ENCODE data around the gene IMPA2. TPM values are rescaled to one million over a fixed set of nuclear protein-coding genes. Genes with fewer than 3 reads are reported as not detected.

IMPA2 gene
- total and polyA plus RNA-seq, 2 of the 13 experiments (the other 11 are each of a cell fraction or from before 2014, with no cell fraction given), result 37.8 to 71.8 TPM

DNA sequence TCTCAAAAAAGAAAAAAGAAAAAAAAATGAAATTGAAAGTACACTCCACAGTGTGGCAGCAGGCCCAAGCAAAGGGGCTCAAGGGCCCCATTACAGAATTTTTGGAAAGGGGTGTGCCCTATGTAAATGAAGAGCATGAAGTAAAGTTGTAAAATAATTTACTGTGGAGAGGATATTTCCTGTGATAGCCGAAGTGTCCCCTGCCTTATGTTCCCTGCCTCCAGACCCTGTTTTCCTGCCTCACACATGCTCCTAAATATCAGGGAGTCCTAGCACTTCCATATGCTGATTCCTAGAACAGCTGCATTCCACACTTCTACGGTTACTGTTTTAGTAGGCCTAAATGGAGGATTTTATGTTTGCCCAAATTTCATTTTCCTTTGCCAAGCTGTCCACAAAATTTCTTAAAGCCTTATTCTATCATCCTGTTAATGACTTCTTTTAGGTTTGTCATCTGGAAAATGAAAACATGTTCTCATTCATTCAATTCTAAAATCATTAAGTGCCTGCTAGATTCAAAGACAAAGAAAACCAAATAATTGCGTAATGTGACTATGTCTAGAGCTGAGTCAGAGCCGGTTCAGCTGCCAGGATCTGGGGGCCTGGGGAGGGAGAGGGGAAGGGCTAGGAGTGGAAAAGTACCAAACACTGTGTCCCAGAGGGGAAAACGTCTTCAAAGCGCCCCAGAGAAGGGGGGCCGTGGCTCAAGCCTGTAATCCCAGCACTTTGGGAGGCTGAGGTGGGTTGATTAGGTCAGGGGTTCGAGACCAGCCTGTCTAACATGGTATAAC is 25.9 kb upstream of the IMPA2 start (continued):
- TF ChIP-seq, protein P1, sequence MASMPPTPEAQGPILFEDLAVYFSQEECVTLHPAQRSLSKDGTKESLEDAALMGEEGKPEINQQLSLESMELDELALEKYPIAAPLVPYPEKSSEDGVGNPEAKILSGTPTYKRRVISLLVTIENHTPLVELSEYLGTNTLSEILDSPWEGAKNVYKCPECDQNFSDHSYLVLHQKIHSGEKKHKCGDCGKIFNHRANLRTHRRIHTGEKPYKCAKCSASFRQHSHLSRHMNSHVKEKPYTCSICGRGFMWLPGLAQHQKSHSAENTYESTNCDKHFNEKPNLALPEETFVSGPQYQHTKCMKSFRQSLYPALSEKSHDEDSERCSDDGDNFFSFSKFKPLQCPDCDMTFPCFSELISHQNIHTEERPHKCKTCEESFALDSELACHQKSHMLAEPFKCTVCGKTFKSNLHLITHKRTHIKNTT (CRISPR knock-in tag; IDR thresholded peaks at IDR 0.05), result no peak
- TF ChIP-seq, protein P2, sequence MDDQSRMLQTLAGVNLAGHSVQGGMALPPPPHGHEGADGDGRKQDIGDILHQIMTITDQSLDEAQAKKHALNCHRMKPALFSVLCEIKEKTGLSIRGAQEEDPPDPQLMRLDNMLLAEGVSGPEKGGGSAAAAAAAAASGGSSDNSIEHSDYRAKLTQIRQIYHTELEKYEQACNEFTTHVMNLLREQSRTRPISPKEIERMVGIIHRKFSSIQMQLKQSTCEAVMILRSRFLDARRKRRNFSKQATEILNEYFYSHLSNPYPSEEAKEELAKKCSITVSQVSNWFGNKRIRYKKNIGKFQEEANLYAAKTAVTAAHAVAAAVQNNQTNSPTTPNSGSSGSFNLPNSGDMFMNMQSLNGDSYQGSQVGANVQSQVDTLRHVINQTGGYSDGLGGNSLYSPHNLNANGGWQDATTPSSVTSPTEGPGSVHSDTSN (CRISPR knock-in tag; IDR thresholded peaks at IDR 0.05; ENCODE audit: borderline replicate concordance), result no peak
- TF ChIP-seq MEF2D (CRISPR knock-in tag; IDR thresholded peaks at IDR 0.05) (no peak; the same call in 1 of the 2 replicates), ZNF329 (CRISPR knock-in tag; IDR thresholded peaks at IDR 0.05; ENCODE audit: low read depth) (no peak), GTF2F1 (IDR thresholded peaks at IDR 0.05; ENCODE audit: low read length) (no peak), POGZ (CRISPR knock-in tag; IDR thresholded peaks at IDR 0.05) (peak; percentile 69), POLR2AphosphoS2 (IDR thresholded peaks at IDR 0.05; ENCODE audit: low read depth, low read length) (no peak), FOSL2 (CRISPR knock-in tag; IDR thresholded peaks at IDR 0.05) (peak; percentile 97), XBP1 (CRISPR knock-in tag; IDR thresholded peaks at IDR 0.05) (no peak), ARID2 (CRISPR knock-in tag; IDR thresholded peaks at IDR 0.05; ENCODE audit: borderline replicate concordance) (no peak), CENPT (CRISPR knock-in tag; IDR thresholded peaks at IDR 0.05; ENCODE audit: low read depth) (no peak), KDM5A (IDR thresholded peaks at IDR 0.05; ENCODE audit: borderline replicate concordance, low read length) (no peak), HDAC1 (CRISPR knock-in tag; IDR thresholded peaks at IDR 0.05) (peak; percentile 37; the same call in 1 of the 2 replicates), MTA1 (CRISPR knock-in tag; IDR thresholded peaks at IDR 0.05; ENCODE audit: borderline replicate concordance) (no peak), ZNF781 (CRISPR knock-in tag; IDR thresholded peaks at IDR 0.05; ENCODE audit: borderline replicate concordance, not compliant biosample characterization) (no peak), TCF7L2 (IDR thresholded peaks at IDR 0.05; ENCODE audit: low read depth, low read length) (no peak), TCF12 (IDR thresholded peaks at IDR 0.05) (no peak), TCF12 (CRISPR knock-in tag; IDR thresholded peaks at IDR 0.05) (no peak), ZNF557 (CRISPR knock-in tag; IDR thresholded peaks at IDR 0.05) (no peak), AGO1 (IDR thresholded peaks at IDR 0.05; ENCODE audit: low read depth, low read length, poor library complexity, severe bottlenecking) (no peak), BRD4 (CRISPR knock-in tag; IDR thresholded peaks at IDR 0.05) (no peak), ZNF550 (CRISPR knock-in tag; IDR thresholded peaks at IDR 0.05; ENCODE audit: borderline replicate concordance) (no peak), FIP1L1 (IDR thresholded peaks at IDR 0.05; ENCODE audit: borderline replicate concordance, insufficient read depth, low read depth, low read length) (no peak), ATF7 (IDR thresholded peaks at IDR 0.05) (0 out of 2 replicates have a peak, but pooled peaks have one; percentile 2), ATF7 (CRISPR knock-in tag; IDR thresholded peaks at IDR 0.05) (no peak)
- TF ChIP-seq, protein P3, sequence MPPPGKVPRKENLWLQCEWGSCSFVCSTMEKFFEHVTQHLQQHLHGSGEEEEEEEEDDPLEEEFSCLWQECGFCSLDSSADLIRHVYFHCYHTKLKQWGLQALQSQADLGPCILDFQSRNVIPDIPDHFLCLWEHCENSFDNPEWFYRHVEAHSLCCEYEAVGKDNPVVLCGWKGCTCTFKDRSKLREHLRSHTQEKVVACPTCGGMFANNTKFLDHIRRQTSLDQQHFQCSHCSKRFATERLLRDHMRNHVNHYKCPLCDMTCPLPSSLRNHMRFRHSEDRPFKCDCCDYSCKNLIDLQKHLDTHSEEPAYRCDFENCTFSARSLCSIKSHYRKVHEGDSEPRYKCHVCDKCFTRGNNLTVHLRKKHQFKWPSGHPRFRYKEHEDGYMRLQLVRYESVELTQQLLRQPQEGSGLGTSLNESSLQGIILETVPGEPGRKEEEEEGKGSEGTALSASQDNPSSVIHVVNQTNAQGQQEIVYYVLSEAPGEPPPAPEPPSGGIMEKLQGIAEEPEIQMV (CRISPR knock-in tag; IDR thresholded peaks at IDR 0.05; ENCODE audit: low read depth), result no peak
- TF ChIP-seq, protein P4, sequence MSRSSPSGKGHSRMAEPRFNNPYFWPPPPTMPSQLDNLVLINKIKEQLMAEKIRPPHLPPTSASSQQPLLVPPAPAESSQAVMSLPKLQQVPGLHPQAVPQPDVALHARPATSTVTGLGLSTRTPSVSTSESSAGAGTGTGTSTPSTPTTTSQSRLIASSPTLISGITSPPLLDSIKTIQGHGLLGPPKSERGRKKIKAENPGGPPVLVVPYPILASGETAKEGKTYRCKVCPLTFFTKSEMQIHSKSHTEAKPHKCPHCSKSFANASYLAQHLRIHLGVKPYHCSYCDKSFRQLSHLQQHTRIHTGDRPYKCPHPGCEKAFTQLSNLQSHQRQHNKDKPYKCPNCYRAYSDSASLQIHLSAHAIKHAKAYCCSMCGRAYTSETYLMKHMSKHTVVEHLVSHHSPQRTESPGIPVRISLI (CRISPR knock-in tag; IDR thresholded peaks at IDR 0.05; ENCODE audit: borderline replicate concordance), result no peak

Measured in HepG2 (cell line).